ENCODE data around the gene ZNF282. TPM values are rescaled to one million over a fixed set of nuclear protein-coding genes. Genes with fewer than 3 reads are reported as not detected.

ZNF282 gene
- total RNA-seq, 1 experiment from 2014 or later: 39.0 TPM

DNA sequence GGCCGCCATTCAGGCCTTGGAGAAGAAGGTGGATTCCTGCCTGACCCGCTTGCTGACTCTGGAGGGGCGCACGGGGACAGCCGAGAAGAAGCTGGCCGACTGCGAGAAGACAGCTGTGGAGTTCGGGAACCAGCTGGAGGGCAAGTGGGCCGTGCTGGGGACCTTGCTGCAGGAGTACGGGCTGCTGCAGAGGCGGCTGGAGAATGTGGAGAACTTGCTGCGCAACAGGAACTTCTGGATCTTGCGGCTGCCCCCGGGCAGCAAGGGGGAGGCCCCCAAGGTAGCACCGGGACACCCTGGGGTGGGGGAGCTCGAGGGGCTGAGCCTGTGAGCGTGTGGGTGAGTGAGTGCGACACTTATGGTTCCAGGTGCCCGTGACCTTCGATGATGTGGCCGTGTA, 71.1 kb downstream of the ZNF282 start:
- Histone ChIP-seq H2BK5ac (ENCODE audit: insufficient read length, low read length) (no peak overlapping the region), H3K79me1 (ENCODE audit: insufficient read depth, low read depth, low read length, poor library complexity, severe bottlenecking) (no peaks in the 10 kb centered on the region), H3K18ac (ENCODE audit: insufficient read length, low read depth, low read length) (no peak overlapping the region), H3K27me3 (ENCODE audit: insufficient read depth, low read length) (no peaks in the 10 kb centered on the region), H2AFZ (ENCODE audit: low read length) (no peak overlapping the region), H3K79me2 (ENCODE audit: insufficient read depth, low read length) (no peaks in the 10 kb centered on the region; the same call in 1 of the 2 replicates), H3T11ph (ENCODE audit: low read length) (no peak overlapping the region), H3K14ac (ENCODE audit: insufficient read depth, low read length) (no peak overlapping the region), H3K9me3 (ENCODE audit: control insufficient read depth, low read depth, low read length) (no peaks in the 10 kb centered on the region), H2BK20ac (ENCODE audit: low read depth, low read length, poor library complexity, severe bottlenecking) (no peak overlapping the region), H3K4me1 (ENCODE audit: insufficient read depth, low read length) (no peaks in the 10 kb centered on the region), H3K4ac (ENCODE audit: low read depth, low read length) (no peak overlapping the region), H4K91ac (ENCODE audit: insufficient read length, low read depth, low read length) (no peak overlapping the region), H2BK120ac (ENCODE audit: low read depth, low read length, poor library complexity, severe bottlenecking) (no peak overlapping the region), H2BK15ac (ENCODE audit: low read depth, low read length) (no peak overlapping the region), H3K9ac (ENCODE audit: extremely low read depth, insufficient read length, low read length) (no peak overlapping the region), H4K20me1 (ENCODE audit: control insufficient read depth, insufficient read depth, insufficient read length) (no peaks in the 10 kb centered on the region), H3K23me2 (ENCODE audit: insufficient read length, low read depth, low read length, poor library complexity, severe bottlenecking) (no peaks in the 10 kb centered on the region), H2AK5ac (ENCODE audit: insufficient read length, low read length) (no peak overlapping the region), H3K4me2 (ENCODE audit: insufficient read depth, insufficient read length, low read length) (no peak overlapping the region), H3K27ac (ENCODE audit: insufficient read length, low read depth, low read length) (no peak overlapping the region), H3K23ac (ENCODE audit: insufficient read length, low read depth, low read length) (no peak overlapping the region), H4K8ac (replicated peaks; ENCODE audit: insufficient read length, low read depth, low read length) (no peak overlapping the region), H2BK12ac (ENCODE audit: insufficient read length, low read depth, low read length) (no peak overlapping the region), H3K56ac (ENCODE audit: insufficient read length, low read depth, low read length) (no peak overlapping the region), H4K5ac (ENCODE audit: insufficient read length, low read depth, low read length) (no peak overlapping the region)
- no peak for DNase-seq
- TF ChIP-seq, protein P1, sequence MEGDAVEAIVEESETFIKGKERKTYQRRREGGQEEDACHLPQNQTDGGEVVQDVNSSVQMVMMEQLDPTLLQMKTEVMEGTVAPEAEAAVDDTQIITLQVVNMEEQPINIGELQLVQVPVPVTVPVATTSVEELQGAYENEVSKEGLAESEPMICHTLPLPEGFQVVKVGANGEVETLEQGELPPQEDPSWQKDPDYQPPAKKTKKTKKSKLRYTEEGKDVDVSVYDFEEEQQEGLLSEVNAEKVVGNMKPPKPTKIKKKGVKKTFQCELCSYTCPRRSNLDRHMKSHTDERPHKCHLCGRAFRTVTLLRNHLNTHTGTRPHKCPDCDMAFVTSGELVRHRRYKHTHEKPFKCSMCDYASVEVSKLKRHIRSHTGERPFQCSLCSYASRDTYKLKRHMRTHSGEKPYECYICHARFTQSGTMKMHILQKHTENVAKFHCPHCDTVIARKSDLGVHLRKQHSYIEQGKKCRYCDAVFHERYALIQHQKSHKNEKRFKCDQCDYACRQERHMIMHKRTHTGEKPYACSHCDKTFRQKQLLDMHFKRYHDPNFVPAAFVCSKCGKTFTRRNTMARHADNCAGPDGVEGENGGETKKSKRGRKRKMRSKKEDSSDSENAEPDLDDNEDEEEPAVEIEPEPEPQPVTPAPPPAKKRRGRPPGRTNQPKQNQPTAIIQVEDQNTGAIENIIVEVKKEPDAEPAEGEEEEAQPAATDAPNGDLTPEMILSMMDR (conservative IDR thresholded peaks at IDR 0.05): no peak
- Mint-ChIP-seq H3K36me3 (ENCODE audit: insufficient read depth in 1 of 3, low read depth in 3 of 3) (peaks cover 27 to 49% (median 34%) of the 10 kb centered on the region in 3 experiments; a peak in 6 of 7 replicates), H3K27ac (no peak overlapping the region), H3K4me3 (no peak overlapping the region; a peak in 1 of 5 replicates), H3K4me1 (peaks cover 0 to 5% of the 10 kb centered on the region in 2 experiments; a peak in 3 of 4 replicates), H3K9me3 (no peaks in the 10 kb centered on the region), H3K27me3 (ENCODE audit: low read depth) (peaks cover 2% of the 10 kb centered on the region; the same call in 1 of the 2 replicates)
- no CpG with 5 or more reads among the region's 21 CpGs for whole genome bisulfite sequencing (ENCODE audit: extremely low coverage, insufficient read length, low lambda C conversion rate)

Data from H9 (cell line).